HepG2 (cell line): ENCODE results near the gene TAF6L. TPM values are rescaled to one million over a fixed set of nuclear protein-coding genes. Genes with fewer than 3 reads are reported as not detected.
A peak's percentile ranks its signal among the peaks of the same experiment; 100 is the strongest.

Source experiments
- BORCS8-MEF2B ChIP-seq: sonication (generic); formaldehyde crosslinking; IDR thresholded peaks from 2 replicates; pipeline ENCODE4 v1.8.0; 2022; ENCODE audit warnings: mild to moderate bottlenecking, missing genetic modification reagents
- BRCA1 ChIP-seq: sonication (generic); formaldehyde crosslinking; IDR thresholded peaks from 2 replicates; pipeline ENCODE4 v1.4.0; 2020; ENCODE audit warnings: missing genetic modification reagents
- CBX5 ChIP-seq: sonication (generic); formaldehyde crosslinking; IDR thresholded peaks from 2 replicates; pipeline ENCODE4 v1.4.0; 2020; ENCODE audit warnings: missing genetic modification reagents, borderline replicate concordance
- CC2D1A ChIP-seq: sonication (generic); formaldehyde crosslinking; IDR thresholded peaks from 2 replicates; pipeline ENCODE4 v1.8.1; 2023; ENCODE audit warnings: mild to moderate bottlenecking, missing genetic modification reagents
- CHCHD3 ChIP-seq: sonication (generic); formaldehyde crosslinking; IDR thresholded peaks from 2 replicates; pipeline ENCODE4 v1.8.0; 2022; ENCODE audit warnings: mild to moderate bottlenecking, missing genetic modification reagents, moderate library complexity
- HNRNPH1 ChIP-seq: fragments of 200-400 bp; formaldehyde crosslinking; optimal IDR thresholded peaks from 2 replicates; pipeline ENCODE3; 2017; ENCODE audit warnings: mild to moderate bottlenecking, low read depth, low read length
- HNRNPLL ChIP-seq: fragments of 200-400 bp; formaldehyde crosslinking; IDR thresholded peaks from 2 replicates; pipeline ENCODE4 v1.6.1; 2017; ENCODE audit warnings: mild to moderate bottlenecking, low read depth, low read length; ENCODE audit not compliant: poor library complexity, severe bottlenecking
- JDP2 ChIP-seq: sonication (generic); formaldehyde crosslinking; IDR thresholded peaks from 2 replicates; pipeline ENCODE4 v1.8.1; 2022; ENCODE audit warnings: missing genetic modification reagents, borderline replicate concordance
- KDM1A ChIP-seq: IDR thresholded peaks from 2 replicates; pipeline ENCODE4 v1.6.1; 2016; ENCODE audit warnings: missing compliant biosample characterization
- MTF1 ChIP-seq: sonication (generic); formaldehyde crosslinking; IDR thresholded peaks from 2 replicates; pipeline ENCODE4 v1.5.0; 2020; ENCODE audit warnings: missing genetic modification reagents
- NKX3-1 ChIP-seq: sonication (generic); formaldehyde crosslinking; IDR thresholded peaks from 2 replicates; pipeline ENCODE4 v1.5.0; 2020; ENCODE audit warnings: missing genetic modification reagents
- PLRG1 ChIP-seq: fragments of 450-650 bp; conservative IDR thresholded peaks from 2 replicates; pipeline ENCODE4 v1.6.1; 2016
- ZNF501 ChIP-seq: sonication (generic); formaldehyde crosslinking; IDR thresholded peaks from 2 replicates; pipeline ENCODE4 v1.5.1; 2020; ENCODE audit warnings: mild to moderate bottlenecking, moderate library complexity, missing genetic modification reagents
- ZNF570 ChIP-seq: sonication (generic); formaldehyde crosslinking; IDR thresholded peaks from 2 replicates; pipeline ENCODE4 v1.4.0; 2020; ENCODE audit warnings: mild to moderate bottlenecking, missing genetic modification reagents, borderline replicate concordance
- ZNF598 ChIP-seq: sonication (generic); formaldehyde crosslinking; IDR thresholded peaks from 2 replicates; pipeline ENCODE4 v1.5.1; 2020; ENCODE audit warnings: mild to moderate bottlenecking, missing genetic modification reagents, borderline replicate concordance
- ZNF607 ChIP-seq: sonication (generic); formaldehyde crosslinking; IDR thresholded peaks from 2 replicates; pipeline ENCODE4 v1.5.1; 2020; ENCODE audit warnings: missing genetic modification reagents, mild to moderate bottlenecking, borderline replicate concordance
- polyA plus RNA-seq, 8 experiments: library from polyadenylated mRNA; depleted of rRNA in 3 of 8; stranded (reverse) in 7 of 8; unstranded in 1 of 8; fragments of >200 nt; fragmentation: Illumina TruSeq in 4 of 8; extraction: Trizol in 4 of 8; gene quantifications; 2 replicates each; pipeline versions ENCODE4 v1.2.1 to v1.2.3, GENCODE V29; 2011 to 2016; ENCODE audit warnings: low read depth in 4 of 8, missing spikeins in 1 of 8, mixed read lengths in 1 of 8; ENCODE audit not compliant: insufficient read depth in 1 of 8
- total RNA-seq, 5 experiments: library from RNA; depleted of rRNA; stranded (reverse); fragments of >200 nt; fragmentation: Illumina TruSeq; extraction: Trizol; gene quantifications; 2 replicates each; pipeline ENCODE4 v1.2.3, GENCODE V29; 2016; ENCODE audit warnings: low read depth in 1 of 5
- TF ChIP-seq, protein P1 (sequence below): sonication (generic); formaldehyde crosslinking; IDR thresholded peaks from 2 replicates; pipeline ENCODE4 v1.5.0; 2020; ENCODE audit warnings: mild to moderate bottlenecking, missing genetic modification reagents, borderline replicate concordance
- TF ChIP-seq, protein P2 (sequence below): sonication (generic); formaldehyde crosslinking; IDR thresholded peaks from 2 replicates; pipeline ENCODE4 v1.8.1; 2023; ENCODE audit warnings: mild to moderate bottlenecking, moderate library complexity, missing genetic modification reagents
- TF ChIP-seq, protein P3 (sequence below): sonication (generic); formaldehyde crosslinking; IDR thresholded peaks from 2 replicates; pipeline ENCODE4 v1.8.0; 2022; ENCODE audit warnings: mild to moderate bottlenecking, missing genetic modification reagents, moderate library complexity
- TF ChIP-seq, protein P4 (sequence below): sonication (generic); formaldehyde crosslinking; IDR thresholded peaks from 2 replicates; pipeline ENCODE4 v1.8.1; 2023; ENCODE audit warnings: mild to moderate bottlenecking, missing genetic modification reagents
- TF ChIP-seq, protein P5 (sequence below): IDR thresholded peaks from 2 replicates; pipeline ENCODE4 v1.6.1; 2016

TAF6L gene
- total and polyA plus RNA-seq, 2 of the 13 experiments (the other 11 are each of a cell fraction or from before 2014, with no cell fraction given): 12.6 to 19.4 TPM

DNA sequence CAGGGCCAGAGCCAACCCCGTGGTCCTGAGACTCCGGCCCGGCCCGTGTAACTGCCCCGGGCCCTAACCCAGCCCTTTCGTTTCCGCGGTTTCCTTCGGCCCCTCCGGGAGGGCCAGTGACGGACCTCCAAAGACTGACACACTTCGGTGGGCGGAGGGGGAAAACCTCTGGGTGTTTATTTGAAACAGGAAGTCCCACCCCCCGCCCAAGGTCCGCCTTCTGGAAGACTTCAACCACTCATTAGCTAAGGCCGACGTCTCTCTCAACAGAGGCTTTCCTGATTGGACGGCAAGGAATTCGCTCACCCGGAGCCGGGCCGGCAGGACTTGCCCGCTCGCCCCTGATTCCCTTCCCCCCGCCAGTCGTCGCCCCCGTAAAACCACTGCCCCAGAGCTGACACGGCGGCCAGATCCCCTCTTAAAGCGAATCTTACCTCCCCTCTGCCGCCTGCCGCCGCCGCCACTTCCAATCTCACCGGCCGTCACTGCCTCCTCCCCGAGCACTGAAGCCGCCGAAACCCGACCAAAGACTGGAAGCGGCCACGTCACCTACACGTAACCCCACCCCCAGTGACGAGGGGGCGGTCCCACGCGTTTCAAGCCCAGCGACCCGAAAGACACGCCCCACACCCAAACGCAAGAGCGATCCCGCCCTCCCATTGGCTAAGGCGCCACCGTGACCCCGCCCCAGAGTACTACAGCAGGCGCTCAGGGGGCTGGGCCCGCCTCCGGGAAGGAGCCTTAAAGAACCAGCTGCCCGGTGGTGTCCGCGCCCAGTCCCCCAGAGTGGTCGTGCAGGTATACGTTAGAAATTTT is 60.5 kb downstream of the TAF6L start, which contains the start of gene STX5 (continued):
- TF ChIP-seq, protein P1, sequence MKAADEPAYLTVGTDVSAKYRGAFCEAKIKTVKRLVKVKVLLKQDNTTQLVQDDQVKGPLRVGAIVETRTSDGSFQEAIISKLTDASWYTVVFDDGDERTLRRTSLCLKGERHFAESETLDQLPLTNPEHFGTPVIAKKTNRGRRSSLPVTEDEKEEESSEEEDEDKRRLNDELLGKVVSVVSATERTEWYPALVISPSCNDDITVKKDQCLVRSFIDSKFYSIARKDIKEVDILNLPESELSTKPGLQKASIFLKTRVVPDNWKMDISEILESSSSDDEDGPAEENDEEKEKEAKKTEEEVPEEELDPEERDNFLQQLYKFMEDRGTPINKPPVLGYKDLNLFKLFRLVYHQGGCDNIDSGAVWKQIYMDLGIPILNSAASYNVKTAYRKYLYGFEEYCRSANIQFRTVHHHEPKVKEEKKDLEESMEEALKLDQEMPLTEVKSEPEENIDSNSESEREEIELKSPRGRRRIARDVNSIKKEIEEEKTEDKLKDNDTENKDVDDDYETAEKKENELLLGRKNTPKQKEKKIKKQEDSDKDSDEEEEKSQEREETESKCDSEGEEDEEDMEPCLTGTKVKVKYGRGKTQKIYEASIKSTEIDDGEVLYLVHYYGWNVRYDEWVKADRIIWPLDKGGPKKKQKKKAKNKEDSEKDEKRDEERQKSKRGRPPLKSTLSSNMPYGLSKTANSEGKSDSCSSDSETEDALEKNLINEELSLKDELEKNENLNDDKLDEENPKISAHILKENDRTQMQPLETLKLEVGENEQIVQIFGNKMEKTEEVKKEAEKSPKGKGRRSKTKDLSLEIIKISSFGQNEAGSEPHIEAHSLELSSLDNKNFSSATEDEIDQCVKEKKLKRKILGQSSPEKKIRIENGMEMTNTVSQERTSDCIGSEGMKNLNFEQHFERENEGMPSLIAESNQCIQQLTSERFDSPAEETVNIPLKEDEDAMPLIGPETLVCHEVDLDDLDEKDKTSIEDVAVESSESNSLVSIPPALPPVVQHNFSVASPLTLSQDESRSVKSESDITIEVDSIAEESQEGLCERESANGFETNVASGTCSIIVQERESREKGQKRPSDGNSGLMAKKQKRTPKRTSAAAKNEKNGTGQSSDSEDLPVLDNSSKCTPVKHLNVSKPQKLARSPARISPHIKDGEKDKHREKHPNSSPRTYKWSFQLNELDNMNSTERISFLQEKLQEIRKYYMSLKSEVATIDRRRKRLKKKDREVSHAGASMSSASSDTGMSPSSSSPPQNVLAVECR (CRISPR knock-in tag): peak; percentile 85
- TF ChIP-seq HNRNPH1: no peak
- peak; percentile 63; the same call in 1 of the 2 replicates for TF ChIP-seq ZNF598 (CRISPR knock-in tag)
- TF ChIP-seq, protein P2, sequence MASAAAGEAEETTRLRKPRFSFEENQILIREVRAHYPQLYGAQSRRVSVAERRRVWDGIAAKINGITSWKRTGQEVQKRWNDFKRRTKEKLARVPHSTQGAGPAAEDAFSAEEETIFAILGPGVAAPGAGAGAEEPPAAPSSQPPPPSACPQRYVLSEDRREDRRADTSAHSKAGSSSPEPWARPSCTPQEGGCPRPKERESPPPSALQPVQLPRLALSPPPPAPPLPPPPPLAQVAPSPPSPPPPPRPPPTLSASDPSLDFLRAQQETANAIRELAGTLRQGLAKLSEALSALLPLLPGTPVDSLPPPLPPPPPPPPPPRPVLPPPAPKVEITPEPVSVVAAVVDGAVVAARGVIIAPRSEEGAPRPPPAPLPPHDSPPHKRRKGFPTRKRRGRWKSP: peak; percentile 44; the same call in 1 of the 2 replicates
- TF ChIP-seq CBX5 (CRISPR knock-in tag): no peak; the same call in 1 of the 2 replicates
- TF ChIP-seq BRCA1 (CRISPR knock-in tag): no peak
- TF ChIP-seq, protein P3, sequence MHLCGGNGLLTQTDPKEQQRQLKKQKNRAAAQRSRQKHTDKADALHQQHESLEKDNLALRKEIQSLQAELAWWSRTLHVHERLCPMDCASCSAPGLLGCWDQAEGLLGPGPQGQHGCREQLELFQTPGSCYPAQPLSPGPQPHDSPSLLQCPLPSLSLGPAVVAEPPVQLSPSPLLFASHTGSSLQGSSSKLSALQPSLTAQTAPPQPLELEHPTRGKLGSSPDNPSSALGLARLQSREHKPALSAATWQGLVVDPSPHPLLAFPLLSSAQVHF (CRISPR knock-in tag): no peak
- peak; percentile 79; the same call in 1 of the 2 replicates for TF ChIP-seq CHCHD3
- TF ChIP-seq HNRNPLL: peak; percentile 32
- no peak for TF ChIP-seq ZNF570 (CRISPR knock-in tag)
- TF ChIP-seq, protein P4, sequence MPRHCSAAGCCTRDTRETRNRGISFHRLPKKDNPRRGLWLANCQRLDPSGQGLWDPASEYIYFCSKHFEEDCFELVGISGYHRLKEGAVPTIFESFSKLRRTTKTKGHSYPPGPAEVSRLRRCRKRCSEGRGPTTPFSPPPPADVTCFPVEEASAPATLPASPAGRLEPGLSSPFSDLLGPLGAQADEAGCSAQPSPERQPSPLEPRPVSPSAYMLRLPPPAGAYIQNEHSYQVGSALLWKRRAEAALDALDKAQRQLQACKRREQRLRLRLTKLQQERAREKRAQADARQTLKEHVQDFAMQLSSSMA (CRISPR knock-in tag): 0 out of 2 replicates have a peak, but pooled peaks have one; percentile 46
- TF ChIP-seq ZNF607 (CRISPR knock-in tag): no peak; the same call in 1 of the 2 replicates
- no peak for TF ChIP-seq KDM1A (CRISPR knock-in tag)
- TF ChIP-seq, protein P5, sequence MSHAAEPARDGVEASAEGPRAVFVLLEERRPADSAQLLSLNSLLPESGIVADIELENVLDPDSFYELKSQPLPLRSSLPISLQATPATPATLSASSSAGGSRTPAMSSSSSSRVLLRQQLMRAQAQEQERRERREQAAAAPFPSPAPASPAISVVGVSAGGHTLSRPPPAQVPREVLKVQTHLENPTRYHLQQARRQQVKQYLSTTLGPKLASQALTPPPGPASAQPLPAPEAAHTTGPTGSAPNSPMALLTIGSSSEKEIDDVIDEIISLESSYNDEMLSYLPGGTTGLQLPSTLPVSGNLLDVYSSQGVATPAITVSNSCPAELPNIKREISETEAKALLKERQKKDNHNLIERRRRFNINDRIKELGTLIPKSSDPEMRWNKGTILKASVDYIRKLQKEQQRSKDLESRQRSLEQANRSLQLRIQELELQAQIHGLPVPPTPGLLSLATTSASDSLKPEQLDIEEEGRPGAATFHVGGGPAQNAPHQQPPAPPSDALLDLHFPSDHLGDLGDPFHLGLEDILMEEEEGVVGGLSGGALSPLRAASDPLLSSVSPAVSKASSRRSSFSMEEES (CRISPR knock-in tag): no peak; the same call in 1 of the 2 replicates
- TF ChIP-seq JDP2 (CRISPR knock-in tag): no peak
- TF ChIP-seq PLRG1: no peak
- TF ChIP-seq CC2D1A (CRISPR knock-in tag): no peak; the same call in 1 of the 2 replicates
- peak; percentile 47; the same call in 1 of the 2 replicates for TF ChIP-seq ZNF501 (CRISPR knock-in tag)
- no peak for TF ChIP-seq NKX3-1 (CRISPR knock-in tag)
- no peak for TF ChIP-seq MTF1 (CRISPR knock-in tag)
- TF ChIP-seq BORCS8-MEF2B: no peak; the same call in 1 of the 2 replicates
